GM21528 (cell line): ENCODE results near the gene TAS1R1.
A peak's percentile ranks its signal among the peaks of the same experiment; 100 is the strongest.

Experiments
- ATAC-seq: cut with Tn5 transposase; IDR thresholded peaks from one replicate; pipeline ENCODE4 v1.9.1; 2021; ENCODE audit warnings: mild to moderate bottlenecking, moderate library complexity; ENCODE audit not compliant: unreplicated experiment, low FRiP score

The TAS1R1 gene

GRCh38 chr1:6570100-6570499, 15.0 kb downstream of the TAS1R1 start:
- no peak for ATAC-seq

GRCh38 chr1:6570987-6571386, 15.9 kb downstream of the TAS1R1 start:
- no peak for ATAC-seq

- ATAC-seq: no peak
Observed at GRCh38 chr1:6572653-6573383, 17.7 kb downstream of the TAS1R1 start.

GRCh38 chr1:6574025-6574620, 19.0 kb downstream of the TAS1R1 start:
- ATAC-seq: no peak

GRCh38 chr1:6574818-6575217, 19.7 kb downstream of the TAS1R1 start:
- ATAC-seq: no peak

- no peak for ATAC-seq
Observed at GRCh38 chr1:6577831-6578525, 22.9 kb downstream of the TAS1R1 start.

- ATAC-seq: no peak
Observed at GRCh38 chr1:6578624-6579373, 23.7 kb downstream of the TAS1R1 start.

GRCh38 chr1:6579374-6580118, 24.4 kb downstream of the TAS1R1 start, which contains the start of gene ZBTB48:
Gene ZBTB48 (plus strand): TSS chr1:6579994. CDS start chr1:6580610, 616 bp downstream.
- peak; percentile 98 for ATAC-seq

GRCh38 chr1:6580119-6580592, 25.0 kb downstream of the TAS1R1 start:
- peak; percentile 40 for ATAC-seq

- no peak for ATAC-seq
Observed at GRCh38 chr1:6580593-6581409, 25.7 kb downstream of the TAS1R1 start.

- ATAC-seq: no peak
Observed at GRCh38 chr1:6581561-6582305, 26.6 kb downstream of the TAS1R1 start.

- ATAC-seq: no peak
Observed at GRCh38 chr1:6582370-6582769, 27.3 kb downstream of the TAS1R1 start.

- ATAC-seq: no peak
Observed at GRCh38 chr1:6584126-6585080, 29.3 kb downstream of the TAS1R1 start.

GRCh38 chr1:6585081-6585722, 30.1 kb downstream of the TAS1R1 start:
- no peak for ATAC-seq

- no peak for ATAC-seq
Observed at GRCh38 chr1:6585841-6586240, 30.7 kb downstream of the TAS1R1 start.

- no peak for ATAC-seq
Observed at GRCh38 chr1:6586404-6586816, 31.3 kb downstream of the TAS1R1 start.
